Measurements from ENCODE around the gene RAPGEF3. TPM values are rescaled to one million over a fixed set of nuclear protein-coding genes. Genes with fewer than 3 reads are reported as not detected.
A peak's percentile ranks its signal among the peaks of the same experiment; 100 is the strongest.

RAPGEF3 gene
- total RNA-seq (ENCODE audit: low replicate concordance): 3.7 and 4.9 TPM in 2 replicates
- long read RNA-seq: 0 reads

GRCh38 chr12:47758834-47759690 is at the start of gene RAPGEF3:
TSS of gene RAPGEF3 (minus strand) at chr12:47758880. CDS start at chr12:47758556, 324 bp downstream.
- peak within 1 kb of the TSS; percentile 82 for H3K4me3 Mint-ChIP-seq
- H3K27ac Mint-ChIP-seq: peak within 1 kb of the TSS; percentile 31
- H3K4me1 Mint-ChIP-seq (ENCODE audit: unreplicated experiment): peaks cover 34% of the 10 kb centered on the region
- TF ChIP-seq CTCF (conservative IDR thresholded peaks at IDR 0.05): peak; percentile 72
- no peak for DNase-seq (ENCODE audit: extremely low spot score, unreplicated experiment)
- no peaks in the 10 kb centered on the region for H3K27me3 Mint-ChIP-seq
- H3K9me3 Mint-ChIP-seq: no peaks in the 10 kb centered on the region
- H3K36me3 Mint-ChIP-seq: no peaks in the 10 kb centered on the region

- Mint-ChIP-seq H3K9me3 (no peaks in the 10 kb centered on the region), H3K4me3 (no peak overlapping the region), H3K4me1 (ENCODE audit: unreplicated experiment) (peaks cover 63% of the 10 kb centered on the region), H3K27ac (no peak overlapping the region), H3K36me3 (no peaks in the 10 kb centered on the region), H3K27me3 (no peaks in the 10 kb centered on the region)
- DNase-seq (ENCODE audit: extremely low spot score, unreplicated experiment): no peak
- no peak for TF ChIP-seq CTCF (conservative IDR thresholded peaks at IDR 0.05)
Measured at GRCh38 chr12:47808050-47808449, 49.4 kb upstream of the RAPGEF3 start.

GRCh38 chr12:47807338-47807737 is 48.7 kb upstream of the RAPGEF3 start:
- H3K27me3 Mint-ChIP-seq: no peaks in the 10 kb centered on the region
- no peak for TF ChIP-seq CTCF (conservative IDR thresholded peaks at IDR 0.05)
- no peak overlapping the region for H3K27ac Mint-ChIP-seq
- no peak for DNase-seq (ENCODE audit: extremely low spot score, unreplicated experiment)
- peaks cover 59% of the 10 kb centered on the region for H3K4me1 Mint-ChIP-seq (ENCODE audit: unreplicated experiment)
- no peaks in the 10 kb centered on the region for H3K9me3 Mint-ChIP-seq
- H3K4me3 Mint-ChIP-seq: no peak overlapping the region
- H3K36me3 Mint-ChIP-seq: no peaks in the 10 kb centered on the region

- H3K27me3 Mint-ChIP-seq: no peaks in the 10 kb centered on the region
- H3K4me3 Mint-ChIP-seq: no peak overlapping the region
- H3K36me3 Mint-ChIP-seq: no peaks in the 10 kb centered on the region
- H3K4me1 Mint-ChIP-seq (ENCODE audit: unreplicated experiment): peaks cover 53% of the 10 kb centered on the region
- DNase-seq (ENCODE audit: extremely low spot score, unreplicated experiment): no peak
- no peak for TF ChIP-seq CTCF (conservative IDR thresholded peaks at IDR 0.05)
- H3K27ac Mint-ChIP-seq: no peak overlapping the region
- no peaks in the 10 kb centered on the region for H3K9me3 Mint-ChIP-seq
Measured at GRCh38 chr12:47805417-47805816, 46.7 kb upstream of the RAPGEF3 start.

- H3K4me1 Mint-ChIP-seq (ENCODE audit: unreplicated experiment): peaks cover 50% of the 10 kb centered on the region
- H3K4me3 Mint-ChIP-seq: no peak overlapping the region
- DNase-seq (ENCODE audit: extremely low spot score, unreplicated experiment): no peak
- no peak for TF ChIP-seq CTCF (conservative IDR thresholded peaks at IDR 0.05)
- no peaks in the 10 kb centered on the region for H3K9me3 Mint-ChIP-seq
- no peaks in the 10 kb centered on the region for H3K36me3 Mint-ChIP-seq
- no peak overlapping the region for H3K27ac Mint-ChIP-seq
- H3K27me3 Mint-ChIP-seq: no peaks in the 10 kb centered on the region
Measured at GRCh38 chr12:47804171-47804570, 45.5 kb upstream of the RAPGEF3 start.

Measured in type B pancreatic cell (in vitro differentiated cells).